CD4-positive, alpha-beta T cell treated with Interleukin-15 for 1 hour (primary cell): ENCODE data around the gene RGL2.
"Not testable (repeated sequence)": the region's sequence is repeated elsewhere in the genome, so short reads cannot be mapped to it uniquely, and the experiment has no call there.

Experiments used
- DNase-seq: peaks from one replicate; pipeline ENCODE4 v3.0.0-alpha.2; 2020

The RGL2 gene

DNA sequence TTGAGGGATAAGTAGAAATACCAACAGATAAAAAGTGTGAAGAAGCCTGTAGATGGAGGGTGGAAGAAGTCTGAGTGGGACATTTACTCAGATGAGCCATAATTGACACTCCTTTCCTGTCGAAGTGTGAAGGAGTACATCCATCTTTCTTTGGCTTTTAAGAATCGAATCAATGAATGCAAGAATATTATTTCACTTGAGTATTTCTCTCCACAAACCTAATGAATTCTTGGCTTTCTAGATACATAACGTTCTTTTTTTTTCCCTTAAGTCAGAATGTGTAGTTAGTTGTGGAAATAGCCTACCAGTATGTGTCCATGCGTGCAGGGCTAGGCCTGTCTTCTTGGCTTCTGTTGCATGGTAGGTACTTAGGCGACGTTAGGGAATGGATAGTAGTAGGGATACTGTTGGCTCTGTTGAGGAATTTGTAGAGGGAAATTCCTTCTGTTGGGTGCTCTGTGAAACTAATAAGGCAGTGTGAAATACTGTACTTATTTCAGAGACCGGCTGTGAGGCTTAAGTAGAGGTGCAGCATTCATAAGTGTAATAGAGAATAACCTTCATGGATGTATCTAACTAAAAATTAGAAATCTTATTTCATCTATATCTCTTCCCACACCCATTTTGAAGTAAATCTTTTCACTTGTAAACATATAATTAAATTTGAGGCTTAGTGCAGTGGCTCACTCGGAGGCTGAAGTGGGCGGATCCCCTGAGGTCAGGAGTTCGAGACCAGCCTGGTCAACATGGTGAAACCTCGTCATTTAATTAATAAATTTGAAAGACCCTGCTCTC lies 25.4 kb downstream of the RGL2 start:
- DNase-seq: no peak

- DNase-seq: no peak
Observed at GRCh38 chr6:33272275-33273128, 26.2 kb downstream of the RGL2 start.

GRCh38 chr6:33271468-33272274 lies 27.1 kb downstream of the RGL2 start, which contains the start of the genes RPS18 and VPS52:
Gene RPS18, plus strand, starts transcription at chr6:33272075. Its CDS starts 45 bp downstream, at chr6:33272120.
Gene VPS52, minus strand, starts transcription at chr6:33271876. Its CDS starts 201 bp downstream, at chr6:33271675.
- DNase-seq: peak; percentile 97

DNA sequence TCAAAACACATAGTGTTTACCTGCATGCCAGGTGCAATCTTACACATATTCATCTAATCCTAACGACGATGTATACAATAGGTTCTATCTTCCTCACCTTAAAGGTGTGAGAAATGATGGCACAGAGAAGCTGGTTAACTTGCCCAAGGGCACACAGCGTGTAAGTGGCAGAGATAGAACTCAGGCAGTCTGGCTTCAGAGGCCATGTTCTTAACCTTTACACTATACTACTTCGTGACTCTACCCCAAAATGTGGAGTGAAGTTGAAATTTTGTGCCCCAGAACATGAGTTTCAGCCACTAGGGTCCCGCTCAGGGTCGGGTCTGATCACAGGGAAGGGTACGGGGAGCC lies 27.6 kb downstream of the RGL2 start:
- no peak for DNase-seq

GRCh38 chr6:33264015-33264414 lies 34.7 kb downstream of the RGL2 start:
- no peak for DNase-seq

DNA sequence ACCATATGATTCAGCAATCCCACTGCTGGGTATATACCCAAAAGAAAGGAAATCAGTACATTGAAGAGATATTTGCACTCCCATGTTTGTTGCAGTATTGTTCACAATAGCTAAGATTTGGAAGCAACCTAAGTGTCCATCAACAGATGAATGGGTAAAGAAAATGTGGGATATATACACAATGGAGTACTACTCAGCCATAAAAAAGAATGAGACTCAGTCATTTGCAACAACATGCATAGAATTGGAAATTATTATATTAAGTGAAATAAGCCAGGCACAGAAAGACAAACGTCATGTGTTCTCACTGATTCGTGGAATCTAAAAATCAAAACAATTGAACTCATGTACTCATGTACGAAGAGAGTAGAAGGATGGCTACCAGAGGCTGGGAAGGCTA lies 36.3 kb downstream of the RGL2 start:
- DNase-seq: not testable (repeated sequence)

GRCh38 chr6:33259032-33259431 lies 39.7 kb downstream of the RGL2 start:
- no peak for DNase-seq

GRCh38 chr6:33254591-33254990 lies 44.2 kb downstream of the RGL2 start:
- no peak for DNase-seq

DNA sequence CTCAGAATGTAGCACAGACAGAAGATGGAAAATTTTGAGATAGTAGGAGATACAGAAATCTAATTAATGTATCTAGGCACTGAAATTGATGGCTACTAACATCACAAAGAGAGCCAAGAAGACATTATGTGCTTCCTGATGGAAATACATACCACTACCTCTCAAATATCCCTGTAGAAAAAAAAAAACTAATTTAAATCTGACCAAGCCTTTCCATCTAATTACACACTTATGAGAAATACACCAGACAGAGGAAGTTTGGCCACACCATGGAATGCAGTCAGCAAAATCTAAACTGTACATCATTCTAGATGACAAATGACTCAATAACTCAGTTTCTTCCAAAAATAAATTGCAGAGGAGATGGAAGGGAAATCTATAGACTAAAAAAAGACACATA lies 46.0 kb downstream of the RGL2 start:
- no peak for DNase-seq

DNA sequence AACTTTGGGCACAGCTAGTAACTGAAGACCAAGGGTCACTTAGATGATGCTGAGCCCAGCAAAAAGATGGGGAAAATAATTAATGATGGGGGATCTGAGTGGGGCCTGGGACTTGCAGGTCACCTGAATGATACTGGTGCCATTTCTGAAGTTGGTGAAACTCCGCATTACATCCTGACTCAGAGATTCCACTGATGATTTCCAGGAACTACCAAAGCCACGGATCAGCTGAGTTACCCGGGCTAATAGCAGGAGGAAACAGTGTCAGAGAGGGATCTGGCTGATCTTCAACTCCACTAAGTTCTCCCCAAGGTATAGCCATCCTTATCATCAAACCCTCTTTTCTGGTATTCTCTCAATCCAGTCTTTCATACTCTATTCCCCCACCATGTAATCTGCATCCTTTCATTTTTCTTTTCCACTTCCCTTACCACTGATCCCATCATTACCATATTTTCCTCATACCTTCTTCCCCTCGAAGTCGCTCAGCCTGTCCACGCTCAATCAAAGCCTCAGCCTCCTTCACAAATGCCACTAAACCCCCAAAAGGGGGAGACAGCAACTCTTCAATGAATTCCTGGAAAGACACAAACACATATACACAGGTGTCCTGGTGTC lies 47.2 kb downstream of the RGL2 start:
- DNase-seq: no peak

DNA sequence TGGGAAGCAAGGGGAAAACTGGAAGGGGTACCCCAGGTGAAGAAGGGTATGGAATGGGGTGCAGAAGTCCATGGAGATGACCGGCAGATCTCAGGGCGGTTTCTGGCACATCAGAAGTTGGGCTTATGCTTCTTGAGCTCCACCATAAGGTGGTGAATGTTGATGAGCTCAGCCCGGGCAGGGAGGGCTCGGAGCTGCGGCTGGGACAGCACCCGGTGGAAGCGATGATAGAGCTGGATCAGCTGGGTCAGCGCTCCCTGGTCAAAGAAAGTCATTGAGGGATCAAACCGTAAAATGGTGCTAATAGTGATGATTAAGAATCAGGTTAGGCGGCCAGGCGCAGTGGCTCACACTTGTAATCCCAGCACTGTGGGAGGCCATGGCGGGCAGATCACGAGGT lies 48.0 kb downstream of the RGL2 start:
- no peak for DNase-seq

- DNase-seq: no peak
Observed at GRCh38 chr6:33249732-33250630, 48.8 kb downstream of the RGL2 start.

DNA sequence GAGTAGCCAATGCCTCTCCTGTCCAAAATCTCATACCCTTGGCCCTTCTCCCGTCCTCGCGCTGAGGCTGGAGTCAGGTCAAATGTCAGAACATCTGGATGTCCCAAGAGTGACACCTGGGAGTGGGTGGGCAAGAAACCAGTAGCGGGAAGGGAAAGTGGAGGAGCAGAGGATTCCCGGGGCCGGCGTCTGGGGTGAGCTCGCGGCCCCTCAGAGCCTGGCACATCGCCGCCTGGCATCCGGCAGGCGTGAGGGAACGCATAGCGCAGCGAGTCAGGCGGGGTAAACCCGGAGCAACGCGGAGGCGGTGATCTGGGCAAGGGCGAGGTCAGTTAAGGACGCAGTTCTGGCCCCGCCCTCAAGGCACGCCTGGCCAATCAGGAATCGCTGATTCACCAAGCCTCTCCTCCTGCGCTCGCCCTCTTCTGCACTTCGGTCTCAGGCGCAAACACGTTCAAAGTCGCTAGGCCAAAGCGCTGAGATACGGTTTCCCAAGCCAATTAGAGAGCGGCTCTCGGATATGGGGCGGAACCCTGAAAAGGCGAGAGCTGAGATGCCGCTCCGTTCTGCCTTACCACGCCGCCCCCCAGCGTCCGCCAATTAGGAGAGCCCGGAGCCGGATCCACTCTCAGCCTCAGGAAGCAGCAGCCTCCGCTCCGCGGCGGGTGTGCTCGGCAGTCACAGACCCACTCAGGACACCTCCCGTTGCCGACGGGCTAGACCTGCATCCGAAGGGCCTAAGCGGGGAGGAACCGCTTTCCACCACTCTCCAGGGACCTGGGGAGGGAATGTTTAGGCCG lies 49.6 kb downstream of the RGL2 start:
- peak; percentile 99 for DNase-seq

DNA sequence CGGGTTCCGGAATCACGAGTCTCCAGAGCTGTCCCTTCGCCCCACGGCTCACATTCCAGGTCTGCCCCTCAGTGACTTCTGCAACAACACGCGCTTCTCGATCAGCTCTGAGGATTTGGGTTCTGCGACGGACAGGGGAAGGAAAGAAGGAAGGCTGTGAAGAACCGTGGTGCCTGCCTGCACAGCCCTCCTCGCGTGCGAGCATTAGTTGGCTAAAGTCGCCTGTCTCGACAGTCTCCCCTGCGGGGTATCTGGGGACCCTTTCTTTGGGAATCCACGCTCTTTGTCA lies 50.2 kb downstream of the RGL2 start:
- peak; percentile 26 for DNase-seq

- peak; percentile 88 for DNase-seq
Observed at GRCh38 chr6:33247977-33248642, 50.6 kb downstream of the RGL2 start.

- no peak for DNase-seq
Observed at GRCh38 chr6:33243476-33243875, 55.3 kb downstream of the RGL2 start.

DNA sequence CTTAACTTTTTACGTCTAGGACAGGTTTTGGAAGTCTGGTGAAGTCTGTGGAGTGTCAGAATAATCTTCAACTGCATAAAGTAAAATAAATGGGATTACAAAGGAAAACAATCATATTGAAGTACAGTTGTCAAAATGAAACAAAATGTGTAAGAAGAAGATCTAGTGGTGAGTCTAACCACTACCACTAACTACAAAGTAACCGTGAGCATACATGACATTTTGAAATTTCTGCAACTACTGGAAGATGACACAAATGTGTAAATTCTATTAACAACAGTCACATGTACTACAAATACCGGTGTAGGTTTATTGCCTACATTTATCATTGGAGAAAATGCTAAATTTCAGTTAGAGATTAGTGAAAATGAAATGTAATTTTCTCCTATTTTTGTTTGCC lies 56.8 kb downstream of the RGL2 start:
- no peak for DNase-seq
